Ovary (tissue), 3 donors: ENCODE data around the gene CENPV.

Experiments used
- CTCF ChIP-seq, 3 donors: fragments of 450-650 bp in 2 of 3; fragments of 200-600 bp in 1 of 3; IDR thresholded peaks; one replicate each; pipeline versions ENCODE4 v1.5.1 to v1.8.0; 2016 to 2022; ENCODE audit warnings: antibody characterized with exemption in 3 of 3, mild to moderate bottlenecking in 1 of 3
- POLR2A ChIP-seq: fragments of 450-650 bp; IDR thresholded peaks from one replicate; pipeline ENCODE4 v1.6.1; 2017; ENCODE audit warnings: antibody characterized with exemption, mild to moderate bottlenecking, moderate library complexity
- donor health status: DM: no; HTN: no; CAD: no.

GRCh38 chr17:16374146-16374938 lies 21.1 kb upstream of the CENPV start:
- TF ChIP-seq POLR2A (no peak), CTCF (IDR thresholded peaks at IDR 0.05) (no peak)
